RWPE2 (cell line): ENCODE measurements around the gene MGAT4C.
"Not testable (repeated sequence)": the region's sequence is repeated elsewhere in the genome, so short reads cannot be mapped to it uniquely, and the experiment has no call there.

Experiments used
- ATAC-seq: fragments of 200-7000 bp; cut with Tn5 transposase; 3 replicates; pipeline ENCODE4 v1.9.1; 2021; ENCODE audit warnings: low read depth
- DNase-seq: peaks from one replicate; pipeline ENCODE4 v3.0.0-alpha.2; 2020; ENCODE audit warnings: low spot score
- H3K27ac ChIP-seq: fragments of 450-650 bp; 2 replicates; pipeline ENCODE4 v1.5.1; 2017; ENCODE audit warnings: mild to moderate bottlenecking; ENCODE audit not compliant: poor library complexity, severe bottlenecking
- H3K27me3 ChIP-seq: fragments of 250-450 bp; sonication (Bioruptor Pico); 2 replicates; pipeline ENCODE4 v1.5.1; 2021; ENCODE audit warnings: mild to moderate bottlenecking, moderate library complexity; ENCODE audit not compliant: insufficient read depth, poor library complexity, severe bottlenecking
- H3K36me3 ChIP-seq: fragments of 250-450 bp; sonication (Bioruptor Pico); 2 replicates; pipeline ENCODE4 v1.5.1; 2020; ENCODE audit warnings: low read depth, mild to moderate bottlenecking, moderate library complexity
- H3K4me1 ChIP-seq: fragments of 250-450 bp; sonication (Bioruptor Pico); 2 replicates; pipeline ENCODE4 v1.5.1; 2021; ENCODE audit warnings: mild to moderate bottlenecking, moderate library complexity; ENCODE audit not compliant: insufficient read depth, poor library complexity, severe bottlenecking
- H3K4me3 ChIP-seq: fragments of 250-450 bp; sonication (Bioruptor Pico); 2 replicates; pipeline ENCODE4 v1.5.1; 2021; ENCODE audit warnings: mild to moderate bottlenecking, moderate library complexity; ENCODE audit not compliant: severe bottlenecking
- H3K9me3 ChIP-seq: fragments of 250-450 bp; sonication (Bioruptor Pico); 2 replicates; pipeline ENCODE4 v1.5.1; 2021; ENCODE audit warnings: mild to moderate bottlenecking, moderate library complexity; ENCODE audit not compliant: severe bottlenecking
- TF ChIP-seq, protein P1 (sequence below): fragments of 450-650 bp; IDR thresholded peaks from one replicate; pipeline ENCODE4 v1.5.1; 2017; ENCODE audit warnings: mild to moderate bottlenecking, moderate library complexity; ENCODE audit not compliant: poor library complexity, severe bottlenecking

The MGAT4C gene

DNA sequence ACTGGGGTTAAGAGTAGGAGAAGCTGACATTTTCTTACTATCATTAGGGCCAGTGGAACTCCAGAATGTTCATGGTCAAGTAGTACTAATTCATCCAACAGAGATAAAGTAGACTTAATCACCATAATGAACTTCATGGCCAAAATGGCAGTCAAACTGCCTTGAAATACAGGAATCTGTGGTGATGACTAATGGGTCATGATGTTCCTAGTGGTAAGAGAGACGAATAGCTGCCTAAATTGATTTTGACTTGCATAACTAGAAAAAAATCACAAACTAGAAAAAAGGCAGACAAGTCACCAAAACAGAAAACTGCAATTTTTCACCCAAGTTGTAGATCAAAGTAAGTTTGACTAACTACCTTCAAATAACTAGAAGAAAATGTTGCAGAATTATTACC, 138.5 kb downstream of the MGAT4C start:
- Histone ChIP-seq H3K4me3 (no peak overlapping the region), H3K36me3 (no peaks in the 10 kb centered on the region), H3K4me1 (no peaks in the 10 kb centered on the region), H3K9me3 (no peaks in the 10 kb centered on the region), H3K27ac (no peak overlapping the region), H3K27me3 (no peaks in the 10 kb centered on the region)
- no peak for DNase-seq
- ATAC-seq = no peak
- TF ChIP-seq, protein P1, sequence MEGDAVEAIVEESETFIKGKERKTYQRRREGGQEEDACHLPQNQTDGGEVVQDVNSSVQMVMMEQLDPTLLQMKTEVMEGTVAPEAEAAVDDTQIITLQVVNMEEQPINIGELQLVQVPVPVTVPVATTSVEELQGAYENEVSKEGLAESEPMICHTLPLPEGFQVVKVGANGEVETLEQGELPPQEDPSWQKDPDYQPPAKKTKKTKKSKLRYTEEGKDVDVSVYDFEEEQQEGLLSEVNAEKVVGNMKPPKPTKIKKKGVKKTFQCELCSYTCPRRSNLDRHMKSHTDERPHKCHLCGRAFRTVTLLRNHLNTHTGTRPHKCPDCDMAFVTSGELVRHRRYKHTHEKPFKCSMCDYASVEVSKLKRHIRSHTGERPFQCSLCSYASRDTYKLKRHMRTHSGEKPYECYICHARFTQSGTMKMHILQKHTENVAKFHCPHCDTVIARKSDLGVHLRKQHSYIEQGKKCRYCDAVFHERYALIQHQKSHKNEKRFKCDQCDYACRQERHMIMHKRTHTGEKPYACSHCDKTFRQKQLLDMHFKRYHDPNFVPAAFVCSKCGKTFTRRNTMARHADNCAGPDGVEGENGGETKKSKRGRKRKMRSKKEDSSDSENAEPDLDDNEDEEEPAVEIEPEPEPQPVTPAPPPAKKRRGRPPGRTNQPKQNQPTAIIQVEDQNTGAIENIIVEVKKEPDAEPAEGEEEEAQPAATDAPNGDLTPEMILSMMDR = no peak

DNA sequence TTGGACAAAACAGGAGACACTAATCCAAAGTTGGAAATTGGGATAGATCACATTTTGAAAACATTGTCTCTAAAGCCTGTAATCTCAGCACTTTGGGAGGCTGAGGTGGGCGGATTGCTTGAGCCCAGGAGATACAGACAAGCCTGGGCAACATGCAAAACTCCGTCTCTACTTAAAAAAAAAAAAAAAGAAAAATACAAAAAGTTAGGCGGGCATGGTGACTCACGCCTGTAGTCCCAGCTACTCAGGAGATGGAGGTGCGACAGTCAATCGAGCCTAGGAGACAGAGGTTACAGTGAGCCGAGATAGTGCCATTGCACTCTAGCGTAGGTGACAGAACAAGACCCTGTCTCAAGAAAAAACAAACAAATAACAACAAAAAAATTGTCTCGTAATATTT, 152.1 kb downstream of the MGAT4C start:
- Histone ChIP-seq H3K27me3 (peaks cover 3% of the 10 kb centered on the region), H3K4me1 (no peaks in the 10 kb centered on the region), H3K27ac (no peak overlapping the region), H3K9me3 (no peaks in the 10 kb centered on the region), H3K36me3 (no peaks in the 10 kb centered on the region), H3K4me3 (no peak overlapping the region)
- DNase-seq (no peak), ATAC-seq (no peak)
- TF ChIP-seq, protein P1 = no peak

DNA sequence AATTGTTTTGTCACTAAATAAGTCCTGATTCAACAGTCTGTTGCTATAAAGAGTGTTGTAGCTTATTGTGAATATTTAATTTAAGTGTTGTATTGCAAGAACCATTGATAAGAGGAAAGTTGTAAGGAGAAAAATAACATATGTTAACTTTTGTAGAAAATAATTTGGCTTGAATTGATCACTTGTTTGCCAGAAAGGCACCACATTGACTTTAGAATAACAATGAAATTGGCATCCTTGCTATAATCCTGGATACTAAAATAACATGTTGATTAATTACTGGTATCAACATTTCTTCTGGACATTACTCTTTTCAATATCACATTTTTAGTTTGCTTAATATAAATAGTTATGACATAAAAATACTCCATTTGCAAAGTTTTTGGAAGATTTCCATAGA, 159.0 kb downstream of the MGAT4C start:
- Histone ChIP-seq H3K27ac (no peak overlapping the region), H3K27me3 (peaks cover 3% of the 10 kb centered on the region), H3K4me1 (no peaks in the 10 kb centered on the region), H3K36me3 (no peaks in the 10 kb centered on the region), H3K9me3 (no peaks in the 10 kb centered on the region), H3K4me3 (no peak overlapping the region)
- DNase-seq = no peak
- TF ChIP-seq, protein P1 = no peak
- no peak for ATAC-seq

- H3K4me1 ChIP-seq = no peaks in the 10 kb centered on the region
- no peak for ATAC-seq
- no peak overlapping the region for H3K27ac ChIP-seq
- no peaks in the 10 kb centered on the region for H3K9me3 ChIP-seq
- DNase-seq = no peak
- no peaks in the 10 kb centered on the region for H3K36me3 ChIP-seq
- no peak overlapping the region for H3K4me3 ChIP-seq
- TF ChIP-seq, protein P1 = no peak
- H3K27me3 ChIP-seq = no peaks in the 10 kb centered on the region
Observed at GRCh38 chr12:86091681-86092080, 164.5 kb downstream of the MGAT4C start.

DNA sequence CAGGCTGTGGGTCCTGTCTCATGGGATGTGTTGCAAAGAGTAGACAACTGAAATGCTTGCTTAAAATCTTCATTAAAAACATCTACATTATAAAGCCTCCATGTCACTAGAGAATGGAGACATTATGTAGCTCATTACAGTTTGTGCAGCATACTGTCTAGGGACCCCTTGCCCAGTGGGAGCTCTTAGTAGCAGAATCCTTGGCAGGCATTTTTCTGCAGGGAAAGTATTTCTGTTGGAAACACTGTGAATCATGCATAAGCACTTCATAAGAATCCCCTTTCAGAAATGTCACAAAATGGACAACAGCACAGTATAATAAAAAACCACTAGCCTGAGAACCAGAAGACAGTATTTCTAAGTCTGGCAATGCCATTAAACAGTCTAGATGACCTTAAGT, 174.3 kb downstream of the MGAT4C start:
- H3K27me3 ChIP-seq = no peaks in the 10 kb centered on the region
- TF ChIP-seq, protein P1 = no peak
- H3K4me1 ChIP-seq = no peaks in the 10 kb centered on the region
- H3K4me3 ChIP-seq = no peak overlapping the region
- H3K9me3 ChIP-seq = no peaks in the 10 kb centered on the region
- no peaks in the 10 kb centered on the region for H3K36me3 ChIP-seq
- no peak overlapping the region for H3K27ac ChIP-seq
- ATAC-seq (no peak), DNase-seq (no peak)

- ATAC-seq, H3K27ac ChIP-seq, H3K36me3 ChIP-seq, H3K4me1 ChIP-seq, DNase-seq, H3K4me3 ChIP-seq, H3K27me3 ChIP-seq, H3K9me3 ChIP-seq: not testable (repeated sequence)
Observed at GRCh38 chr12:86059052-86059451, 197.1 kb downstream of the MGAT4C start.
